Measurements from ENCODE around the gene CELF2.
"Not testable (repeated sequence)": the region's sequence is repeated elsewhere in the genome, so short reads cannot be mapped to it uniquely, and the experiment has no call there.

CELF2 gene

GRCh38 chr10:11347580-11347979 lies 329.9 kb downstream of the CELF2 start:
- DNase-seq (ENCODE audit: low read depth in 2 of 2), result not testable (repeated sequence)

- no peak for DNase-seq (ENCODE audit: low read depth in 2 of 2)
Measured at GRCh38 chr10:11351801-11352200, 334.1 kb downstream of the CELF2 start.

- DNase-seq (ENCODE audit: low read depth in 2 of 2), result no peak
Measured at GRCh38 chr10:11353006-11353896, 335.6 kb downstream of the CELF2 start.

GRCh38 chr10:11354823-11355222 lies 337.2 kb downstream of the CELF2 start:
- DNase-seq (ENCODE audit: low read depth in 2 of 2), result no peak

GRCh38 chr10:11355592-11355991 lies 337.9 kb downstream of the CELF2 start:
- DNase-seq (ENCODE audit: low read depth in 2 of 2), result no peak

GRCh38 chr10:11357439-11357838 lies 339.8 kb downstream of the CELF2 start:
- no peak for DNase-seq (ENCODE audit: low read depth in 2 of 2)

- DNase-seq (ENCODE audit: low read depth in 2 of 2), result no peak
Measured at GRCh38 chr10:11358011-11358410, 340.3 kb downstream of the CELF2 start.

- no peak for DNase-seq (ENCODE audit: low read depth in 2 of 2)
Measured at GRCh38 chr10:11358923-11359575, 341.4 kb downstream of the CELF2 start.

GRCh38 chr10:11359869-11360268 lies 342.2 kb downstream of the CELF2 start:
- DNase-seq (ENCODE audit: low read depth in 2 of 2), result no peak

GRCh38 chr10:11363497-11363896 lies 345.8 kb downstream of the CELF2 start:
- no peak for DNase-seq (ENCODE audit: low read depth in 2 of 2)

- no peak for DNase-seq (ENCODE audit: low read depth in 2 of 2)
Measured at GRCh38 chr10:11364241-11364640, 346.6 kb downstream of the CELF2 start.

- DNase-seq (ENCODE audit: low read depth in 2 of 2), result not testable (repeated sequence)
Measured at GRCh38 chr10:11366889-11367288, 349.2 kb downstream of the CELF2 start.

GRCh38 chr10:11367505-11367904 lies 349.8 kb downstream of the CELF2 start:
- DNase-seq (ENCODE audit: low read depth in 2 of 2), result no peak

GRCh38 chr10:11373717-11374171 lies 356.1 kb downstream of the CELF2 start:
- no peak for DNase-seq (ENCODE audit: low read depth in 2 of 2)

- no peak for DNase-seq (ENCODE audit: low read depth in 2 of 2)
Measured at GRCh38 chr10:11377267-11377666, 359.6 kb downstream of the CELF2 start.

GRCh38 chr10:11378835-11379234 lies 361.2 kb downstream of the CELF2 start:
- no peak for DNase-seq (ENCODE audit: low read depth in 2 of 2)

GRCh38 chr10:11379771-11380170 lies 362.1 kb downstream of the CELF2 start:
- no peak for DNase-seq (ENCODE audit: low read depth in 2 of 2)

- DNase-seq (ENCODE audit: low read depth in 2 of 2), result no peak
Measured at GRCh38 chr10:11381023-11381422, 363.4 kb downstream of the CELF2 start.

- DNase-seq (ENCODE audit: low read depth in 2 of 2), result no peak
Measured at GRCh38 chr10:11381511-11381910, 363.8 kb downstream of the CELF2 start.

GRCh38 chr10:11382187-11382586 lies 364.5 kb downstream of the CELF2 start:
- DNase-seq (ENCODE audit: low read depth in 2 of 2), result no peak

- DNase-seq (ENCODE audit: low read depth in 2 of 2), result no peak
Measured at GRCh38 chr10:11386044-11386443, 368.4 kb downstream of the CELF2 start.

Data from activated CD8-positive, alpha-beta memory T cell treated with anti-CD3 and anti-CD28 coated beads for 4 hours (primary cell).